GM12864 (cell line): ENCODE measurements around the gene DLG4.

Experiments
- DNase-seq: peaks from one replicate; pipeline ENCODE4 v3.0.0-alpha.2; 2011; ENCODE audit warnings: low read depth
- H3K4me3 ChIP-seq: 2 replicates; pipeline ENCODE4 v1.5.1; 2011; ENCODE audit warnings: mild to moderate bottlenecking, low read depth, low read length, control low read depth
- TF ChIP-seq, protein P1 (sequence below): IDR thresholded peaks from 2 replicates; pipeline ENCODE4 v1.5.1; 2011; ENCODE audit warnings: low read depth, mild to moderate bottlenecking, moderate library complexity, low read length, control low read depth, inconsistent platforms; ENCODE audit errors: missing control alignments

Gene DLG4

DNA sequence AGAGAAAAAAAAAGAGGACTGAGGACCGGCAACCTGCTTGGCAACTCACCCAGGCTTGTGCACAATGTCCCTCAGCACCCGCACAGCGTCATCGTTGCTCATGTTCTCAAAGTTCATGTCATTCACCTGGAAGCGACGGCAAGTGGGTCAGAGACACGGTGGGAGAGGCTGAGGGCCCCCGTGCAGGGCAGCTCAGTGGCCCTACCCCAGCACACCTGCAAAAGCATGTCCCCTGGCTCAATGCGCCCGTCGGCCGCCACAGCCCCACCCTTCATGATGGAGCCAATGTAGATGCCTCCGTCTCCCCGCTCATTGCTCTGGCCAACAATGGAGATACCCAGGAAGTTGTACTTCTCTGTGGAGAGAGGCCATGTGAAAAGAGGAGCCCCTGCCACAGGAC is 9.3 kb upstream of the DLG4 start:
- no peak overlapping the region for H3K4me3 ChIP-seq
- TF ChIP-seq, protein P1, sequence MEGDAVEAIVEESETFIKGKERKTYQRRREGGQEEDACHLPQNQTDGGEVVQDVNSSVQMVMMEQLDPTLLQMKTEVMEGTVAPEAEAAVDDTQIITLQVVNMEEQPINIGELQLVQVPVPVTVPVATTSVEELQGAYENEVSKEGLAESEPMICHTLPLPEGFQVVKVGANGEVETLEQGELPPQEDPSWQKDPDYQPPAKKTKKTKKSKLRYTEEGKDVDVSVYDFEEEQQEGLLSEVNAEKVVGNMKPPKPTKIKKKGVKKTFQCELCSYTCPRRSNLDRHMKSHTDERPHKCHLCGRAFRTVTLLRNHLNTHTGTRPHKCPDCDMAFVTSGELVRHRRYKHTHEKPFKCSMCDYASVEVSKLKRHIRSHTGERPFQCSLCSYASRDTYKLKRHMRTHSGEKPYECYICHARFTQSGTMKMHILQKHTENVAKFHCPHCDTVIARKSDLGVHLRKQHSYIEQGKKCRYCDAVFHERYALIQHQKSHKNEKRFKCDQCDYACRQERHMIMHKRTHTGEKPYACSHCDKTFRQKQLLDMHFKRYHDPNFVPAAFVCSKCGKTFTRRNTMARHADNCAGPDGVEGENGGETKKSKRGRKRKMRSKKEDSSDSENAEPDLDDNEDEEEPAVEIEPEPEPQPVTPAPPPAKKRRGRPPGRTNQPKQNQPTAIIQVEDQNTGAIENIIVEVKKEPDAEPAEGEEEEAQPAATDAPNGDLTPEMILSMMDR, result no peak
- DNase-seq, result no peak

DNA sequence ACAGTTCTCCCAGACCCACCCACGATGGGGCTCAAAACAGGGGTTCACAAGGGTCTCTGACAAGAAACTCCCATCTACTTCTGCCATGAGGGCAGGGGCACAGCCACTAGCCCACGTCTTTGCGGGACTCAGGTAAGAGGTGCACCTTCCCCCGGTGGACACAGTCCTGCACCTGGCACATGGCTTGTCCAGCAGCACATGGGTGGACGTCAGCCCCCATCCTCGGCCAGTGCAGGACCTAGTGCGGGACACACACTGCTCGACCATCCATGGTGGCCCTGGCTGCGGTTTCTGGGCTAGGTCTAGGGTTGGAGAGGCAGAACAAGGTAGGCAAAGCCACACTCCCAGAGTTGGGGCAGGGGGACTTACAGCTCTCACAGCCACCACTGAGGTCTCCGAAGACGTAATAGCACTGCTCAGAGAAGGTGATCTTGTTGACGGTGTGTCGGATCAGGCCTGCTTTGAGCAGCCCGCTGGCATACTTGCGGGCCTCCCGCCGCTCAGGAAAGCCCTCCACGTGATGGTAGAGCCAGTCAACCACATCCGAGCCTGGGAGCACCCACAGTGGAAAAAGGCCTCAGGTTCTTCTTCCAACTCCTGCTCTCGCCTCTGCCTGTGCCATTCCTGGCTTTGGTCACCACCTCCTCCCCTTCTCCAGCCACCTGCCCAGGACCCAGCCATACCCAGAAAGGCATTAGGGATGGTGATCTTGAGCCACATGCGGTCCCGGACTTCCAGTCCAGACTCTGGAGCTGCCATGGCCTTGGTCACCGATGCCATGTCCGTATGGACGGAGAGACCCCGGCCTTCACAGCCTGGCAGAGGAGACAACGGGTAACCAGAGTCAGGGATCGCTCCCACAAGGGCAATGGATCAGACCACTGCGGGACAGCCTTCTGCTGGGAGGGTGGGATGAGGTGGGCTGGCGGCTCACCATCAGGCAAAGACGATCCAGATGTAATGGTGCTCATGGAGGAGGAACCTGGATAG is 7.4 kb upstream of the DLG4 start:
- TF ChIP-seq, protein P1, result no peak
- DNase-seq, result no peak
- H3K4me3 ChIP-seq, result no peak overlapping the region

DNA sequence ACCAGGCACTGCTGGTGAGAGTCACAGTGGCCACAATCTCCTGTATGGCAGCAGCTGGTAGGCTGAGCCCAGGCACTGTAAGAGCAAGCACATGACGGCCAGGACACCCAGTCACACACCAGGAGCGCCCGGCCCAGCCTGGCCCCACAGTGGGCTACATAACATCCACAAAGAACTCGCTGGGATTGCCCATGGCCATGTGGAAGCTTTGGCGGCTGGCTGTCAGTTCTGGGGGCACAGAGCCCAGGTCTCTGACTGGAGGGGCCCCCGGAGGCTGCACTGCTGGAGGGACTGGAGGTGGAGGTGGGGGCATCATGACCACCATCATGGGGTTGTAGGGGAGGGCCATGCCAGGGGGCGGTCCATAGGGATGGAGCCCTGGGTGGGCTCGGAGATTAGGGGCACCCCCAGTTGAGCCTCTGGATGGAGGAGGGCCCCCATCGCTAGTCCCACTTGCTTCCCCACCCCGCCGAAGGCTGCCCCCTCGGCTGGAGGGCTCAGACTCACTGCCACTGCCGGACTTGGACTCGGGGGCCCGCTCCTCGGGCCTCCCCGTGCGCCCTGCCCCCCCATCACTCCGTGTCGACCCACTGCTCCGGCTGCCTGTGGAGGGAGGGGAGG is 6.2 kb upstream of the DLG4 start:
- no peak for DNase-seq
- TF ChIP-seq, protein P1, result no peak
- no peak overlapping the region for H3K4me3 ChIP-seq

DNA sequence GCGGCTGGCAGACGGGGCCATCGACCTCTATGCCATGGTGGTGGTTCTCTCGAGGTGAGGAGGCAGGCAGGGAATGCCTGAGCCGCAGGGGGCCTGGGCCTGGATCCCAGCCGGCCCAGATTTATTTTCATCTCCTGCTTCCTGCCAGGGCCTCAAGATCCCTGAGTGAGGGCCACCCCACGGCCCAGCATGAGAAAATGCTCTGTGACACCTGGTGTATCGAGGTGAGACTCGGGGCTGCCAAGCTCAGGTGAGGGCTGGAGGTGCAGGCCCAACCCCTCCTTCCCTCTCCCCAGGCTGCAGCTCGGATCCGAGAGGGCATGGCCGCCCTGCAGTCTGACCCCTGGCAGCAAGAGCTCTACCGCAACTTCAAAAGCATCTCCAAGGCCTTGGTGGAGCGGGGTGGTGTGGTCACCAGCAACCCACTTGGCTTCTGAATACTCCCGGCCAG is 5.0 kb upstream of the DLG4 start:
- no peak for DNase-seq
- no peak overlapping the region for H3K4me3 ChIP-seq

DNA sequence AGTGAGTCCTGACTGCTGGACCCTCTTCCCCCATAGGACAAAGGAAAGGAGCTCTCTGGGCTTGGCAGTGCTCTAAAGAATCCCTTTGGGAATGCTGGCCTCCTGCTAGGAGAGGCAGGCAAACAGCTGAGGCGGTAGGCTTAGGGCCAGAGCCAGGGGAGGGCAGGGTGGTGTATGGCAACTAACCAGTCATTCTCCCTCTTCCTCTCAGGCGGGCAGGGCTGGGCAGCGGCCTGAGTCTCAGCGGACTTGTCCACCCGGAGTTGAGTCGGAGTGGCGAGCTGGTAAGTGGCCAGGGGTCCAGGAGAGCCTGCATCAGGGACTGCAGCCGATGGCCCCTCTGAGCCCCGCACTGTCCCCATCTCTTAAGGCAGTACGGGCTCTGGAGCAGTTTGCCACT is 4.5 kb upstream of the DLG4 start:
- DNase-seq, result no peak
- TF ChIP-seq, protein P1, result no peak
- H3K4me3 ChIP-seq, result no peak overlapping the region

More for the DNA sequence above, 5.0 kb upstream of the DLG4 start:
- TF ChIP-seq, protein P1, result no peak

DNA sequence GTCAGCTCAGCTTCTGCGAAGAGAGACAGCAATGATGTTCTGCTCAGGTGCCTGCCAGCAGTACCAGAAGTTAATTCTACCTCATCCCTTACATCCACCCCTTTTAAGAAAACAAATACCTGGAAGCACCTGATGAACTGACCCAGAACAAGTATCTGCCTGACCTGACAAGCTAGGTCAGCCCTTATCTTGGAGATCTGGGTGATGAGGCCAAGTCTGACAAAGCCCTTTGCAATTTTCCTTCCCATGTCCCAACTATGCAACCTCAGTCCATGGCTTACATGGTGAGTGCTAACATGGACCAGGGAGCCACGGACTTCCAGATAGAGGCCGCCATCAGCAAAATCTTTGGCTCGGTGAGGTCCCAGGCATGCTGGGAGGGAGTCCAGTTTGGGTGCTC is 3.7 kb upstream of the DLG4 start:
- DNase-seq, result no peak
- TF ChIP-seq, protein P1, result no peak
- H3K4me3 ChIP-seq, result no peak overlapping the region
